Panc1 (cell line): ENCODE measurements around the gene TBP. TPM values are rescaled to one million over a fixed set of nuclear protein-coding genes. Genes with fewer than 3 reads are reported as not detected.

Experiments
- ATAC-seq: fragments of 200-7000 bp; cut with Tn5 transposase; 2 replicates; pipeline ENCODE4 v1.9.1; 2020; ENCODE audit warnings: mild to moderate bottlenecking, moderate library complexity
- BruUV-seq: library from RNA; stranded (reverse); fragments of 400-500 nt; replicated peaks from 2 replicates; lab custom pipeline; 2021; lab: Mats Ljungman, UMichigan
- CTCF ChIA-PET: fragments of 300-600 bp; sonication (Branson Sonifier 250); formaldehyde crosslinking; loops from one replicate; lab custom pipeline; 2022; ENCODE audit warnings: antibody characterized with exemption; lab: Charles Lee
- POLR2A ChIA-PET: fragments of 300-600 bp; sonication (Branson Sonifier 250); formaldehyde crosslinking; loops from one replicate; lab custom pipeline; 2022; ENCODE audit warnings: antibody characterized with exemption; lab: Charles Lee
- DNase-seq: peaks from one replicate; pipeline ENCODE4 v3.0.0-alpha.2; 2010; ENCODE audit warnings: low read depth, low spot score
- H3K27ac ChIP-seq: 2 replicates; pipeline ENCODE4 v1.5.1; 2011; ENCODE audit warnings: mild to moderate bottlenecking, low read length, inconsistent platforms
- H3K27me3 ChIP-seq: fragments of 200-500 bp; sonication (Bioruptor generic); 2 replicates; pipeline ENCODE4 v1.6.0; 2014; ENCODE audit warnings: low read length, inconsistent platforms; ENCODE audit not compliant: control insufficient read depth, insufficient read depth
- H3K36me3 ChIP-seq: fragments of 200-500 bp; sonication (Bioruptor generic); 2 replicates; pipeline ENCODE4 v1.5.1; 2014; ENCODE audit warnings: inconsistent platforms, mild to moderate bottlenecking, low read length, moderate library complexity; ENCODE audit not compliant: control insufficient read depth, insufficient read depth
- H3K4me1 ChIP-seq: 2 replicates; pipeline ENCODE4 v1.5.1; 2011; ENCODE audit warnings: inconsistent platforms, mild to moderate bottlenecking, low read length, moderate library complexity; ENCODE audit not compliant: control insufficient read depth, insufficient read depth
- H3K4me3 ChIP-seq, 2 experiments: 2 replicates each; pipeline ENCODE4 v1.5.1; 2011 to 2012; ENCODE audit warnings: low read depth in 2 of 2, low read length in 2 of 2, mild to moderate bottlenecking in 2 of 2, inconsistent platforms in 1 of 2, moderate library complexity in 1 of 2
- H3K9me3 ChIP-seq: fragments of 200-500 bp; sonication (Bioruptor generic); 2 replicates; pipeline ENCODE4 v1.5.1; 2014; ENCODE audit warnings: low read depth, mild to moderate bottlenecking, inconsistent platforms, low read length, moderate library complexity; ENCODE audit not compliant: control insufficient read depth, insufficient read depth
- POLR2AphosphoS5 ChIP-seq: IDR thresholded peaks from 2 replicates; pipeline ENCODE4 v1.6.1; 2012; ENCODE audit warnings: mild to moderate bottlenecking, low read depth, low read length, moderate library complexity
- SIN3A ChIP-seq: IDR thresholded peaks from 2 replicates; pipeline ENCODE4 v1.6.1; 2012; ENCODE audit warnings: low read depth, mild to moderate bottlenecking, low read length, moderate library complexity, borderline replicate concordance; ENCODE audit not compliant: insufficient read depth
- TCF7L2 ChIP-seq: IDR thresholded peaks from 2 replicates; pipeline ENCODE4 v1.6.1; 2011; ENCODE audit warnings: mild to moderate bottlenecking, low read depth, low read length, inconsistent platforms
- in situ Hi-C: cut with HindIII; loops from 2 replicates; pipeline ENCODE4 v1.10.0; 2016; ENCODE audit warnings: low sequenced_read_pairs, low pct_unique_long_range_greater_than_20kb
- intact Hi-C: fragments of 100-400 bp; cut with micrococcal nuclease; formaldehyde crosslinking; loops from one replicate; pipeline ENCODE4 v1.10.0; 2022; ENCODE audit not compliant: unreplicated experiment
- total RNA-seq: library from RNA; stranded (reverse); gene quantifications from one replicate; pipeline ENCODE4 v1.2.1, GENCODE V29; 2021; ENCODE audit not compliant: unreplicated experiment
- TF ChIP-seq, protein P1 (sequence below): fragments of 450-650 bp; IDR thresholded peaks from 2 replicates; pipeline ENCODE4 v1.5.1; 2017; ENCODE audit warnings: mild to moderate bottlenecking
- TF ChIP-seq, protein P2 (sequence below), 2 experiments: IDR thresholded peaks; 2 replicates each; pipeline ENCODE4 v1.6.1; 2011 to 2012; ENCODE audit warnings: low read depth in 2 of 2, control low read depth in 1 of 2, low read length in 1 of 2, mild to moderate bottlenecking in 1 of 2, moderate library complexity in 1 of 2; ENCODE audit not compliant: insufficient read depth in 1 of 2

The TBP gene
- total RNA-seq, 1 experiment from 2014 or later, result 26.4 TPM

GRCh38 chr6:170523256-170524171 lies 30.7 kb upstream of the TBP start:
- Histone ChIP-seq H3K9me3 (no peaks in the 10 kb centered on the region), H3K36me3 (no peaks in the 10 kb centered on the region), H3K27me3 (no peaks in the 10 kb centered on the region; the same call in 1 of the 2 replicates), H3K4me1 (no peaks in the 10 kb centered on the region), H3K27ac (no peak overlapping the region), H3K4me3 (no peak overlapping the region)
- in situ Hi-C loops (no loop called here), intact Hi-C loops (loop anchor here (10.0 kb wide), 2 partner anchors 229 to 569 kb away; partner anchors contain the start of gene DLL1)
- DNase-seq (no peak), ATAC-seq (no peak)
- TF ChIP-seq, protein P1, sequence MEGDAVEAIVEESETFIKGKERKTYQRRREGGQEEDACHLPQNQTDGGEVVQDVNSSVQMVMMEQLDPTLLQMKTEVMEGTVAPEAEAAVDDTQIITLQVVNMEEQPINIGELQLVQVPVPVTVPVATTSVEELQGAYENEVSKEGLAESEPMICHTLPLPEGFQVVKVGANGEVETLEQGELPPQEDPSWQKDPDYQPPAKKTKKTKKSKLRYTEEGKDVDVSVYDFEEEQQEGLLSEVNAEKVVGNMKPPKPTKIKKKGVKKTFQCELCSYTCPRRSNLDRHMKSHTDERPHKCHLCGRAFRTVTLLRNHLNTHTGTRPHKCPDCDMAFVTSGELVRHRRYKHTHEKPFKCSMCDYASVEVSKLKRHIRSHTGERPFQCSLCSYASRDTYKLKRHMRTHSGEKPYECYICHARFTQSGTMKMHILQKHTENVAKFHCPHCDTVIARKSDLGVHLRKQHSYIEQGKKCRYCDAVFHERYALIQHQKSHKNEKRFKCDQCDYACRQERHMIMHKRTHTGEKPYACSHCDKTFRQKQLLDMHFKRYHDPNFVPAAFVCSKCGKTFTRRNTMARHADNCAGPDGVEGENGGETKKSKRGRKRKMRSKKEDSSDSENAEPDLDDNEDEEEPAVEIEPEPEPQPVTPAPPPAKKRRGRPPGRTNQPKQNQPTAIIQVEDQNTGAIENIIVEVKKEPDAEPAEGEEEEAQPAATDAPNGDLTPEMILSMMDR, result no peak
- TF ChIP-seq, protein P2, sequence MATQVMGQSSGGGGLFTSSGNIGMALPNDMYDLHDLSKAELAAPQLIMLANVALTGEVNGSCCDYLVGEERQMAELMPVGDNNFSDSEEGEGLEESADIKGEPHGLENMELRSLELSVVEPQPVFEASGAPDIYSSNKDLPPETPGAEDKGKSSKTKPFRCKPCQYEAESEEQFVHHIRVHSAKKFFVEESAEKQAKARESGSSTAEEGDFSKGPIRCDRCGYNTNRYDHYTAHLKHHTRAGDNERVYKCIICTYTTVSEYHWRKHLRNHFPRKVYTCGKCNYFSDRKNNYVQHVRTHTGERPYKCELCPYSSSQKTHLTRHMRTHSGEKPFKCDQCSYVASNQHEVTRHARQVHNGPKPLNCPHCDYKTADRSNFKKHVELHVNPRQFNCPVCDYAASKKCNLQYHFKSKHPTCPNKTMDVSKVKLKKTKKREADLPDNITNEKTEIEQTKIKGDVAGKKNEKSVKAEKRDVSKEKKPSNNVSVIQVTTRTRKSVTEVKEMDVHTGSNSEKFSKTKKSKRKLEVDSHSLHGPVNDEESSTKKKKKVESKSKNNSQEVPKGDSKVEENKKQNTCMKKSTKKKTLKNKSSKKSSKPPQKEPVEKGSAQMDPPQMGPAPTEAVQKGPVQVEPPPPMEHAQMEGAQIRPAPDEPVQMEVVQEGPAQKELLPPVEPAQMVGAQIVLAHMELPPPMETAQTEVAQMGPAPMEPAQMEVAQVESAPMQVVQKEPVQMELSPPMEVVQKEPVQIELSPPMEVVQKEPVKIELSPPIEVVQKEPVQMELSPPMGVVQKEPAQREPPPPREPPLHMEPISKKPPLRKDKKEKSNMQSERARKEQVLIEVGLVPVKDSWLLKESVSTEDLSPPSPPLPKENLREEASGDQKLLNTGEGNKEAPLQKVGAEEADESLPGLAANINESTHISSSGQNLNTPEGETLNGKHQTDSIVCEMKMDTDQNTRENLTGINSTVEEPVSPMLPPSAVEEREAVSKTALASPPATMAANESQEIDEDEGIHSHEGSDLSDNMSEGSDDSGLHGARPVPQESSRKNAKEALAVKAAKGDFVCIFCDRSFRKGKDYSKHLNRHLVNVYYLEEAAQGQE (IDR thresholded peaks at IDR 0.05; ENCODE audit: insufficient read depth in 1 of 2, low read depth in 2 of 2, low read length in 1 of 2), result no peak
- no peak for TF ChIP-seq SIN3A
- TF ChIP-seq POLR2AphosphoS5, result no peak
- no peak for TF ChIP-seq TCF7L2
- ChIA-PET CTCF (interaction anchor here (1.4 kb wide), 1 partner anchor 692 kb away, joined by 6 read pairs; no protein-coding TSS in a partner anchor), POLR2A (interaction anchor here (0.6 kb wide), 1 partner anchor 10 kb away, joined by 4 read pairs; no protein-coding TSS in a partner anchor)
- no TSS peak for BruUV-seq

DNA sequence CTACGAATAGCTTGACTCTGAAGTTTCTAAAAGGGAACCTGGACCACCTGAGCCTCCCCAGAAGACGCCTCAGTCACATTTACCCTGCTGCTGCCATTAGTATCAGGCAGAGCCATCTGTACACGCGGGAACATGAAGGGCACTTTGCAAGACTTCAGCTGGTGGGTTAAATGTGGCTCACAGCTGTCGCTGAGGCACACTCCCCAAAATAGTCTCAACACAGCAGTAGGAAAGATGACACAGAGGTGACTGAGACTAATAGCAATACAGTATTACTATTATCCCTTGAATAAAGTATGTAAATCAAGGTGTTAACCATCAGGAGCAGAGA lies 30.0 kb upstream of the TBP start:
- intact Hi-C loops, result loop anchor here (10.0 kb wide), 2 partner anchors 229 to 569 kb away; partner anchors contain the start of gene DLL1
- H3K4me1 ChIP-seq, result no peaks in the 10 kb centered on the region
- DNase-seq, result no peak
- POLR2A ChIA-PET, result interaction anchor here (0.6 kb wide), 1 partner anchor 9 kb away, joined by 4 read pairs; no protein-coding TSS in a partner anchor
- in situ Hi-C loops, result no loop called here
- CTCF ChIA-PET, result interaction anchor here (1.4 kb wide), 1 partner anchor 692 kb away, joined by 6 read pairs; no protein-coding TSS in a partner anchor
- H3K9me3 ChIP-seq, result no peaks in the 10 kb centered on the region
- ATAC-seq, result no peak
- TF ChIP-seq POLR2AphosphoS5, result no peak
- TF ChIP-seq, protein P2 (IDR thresholded peaks at IDR 0.05; ENCODE audit: insufficient read depth in 1 of 2, low read depth in 2 of 2, low read length in 1 of 2), result no peak
- no peaks in the 10 kb centered on the region for H3K36me3 ChIP-seq
- H3K27me3 ChIP-seq, result no peaks in the 10 kb centered on the region; the same call in 1 of the 2 replicates
- BruUV-seq, result no TSS peak
- H3K27ac ChIP-seq, result no peak overlapping the region
- H3K4me3 ChIP-seq, result no peak overlapping the region
